HG02588 (cell line): ENCODE data around the gene MLLT1.

Source experiments
- ATAC-seq: cut with Tn5 transposase; IDR thresholded peaks from one replicate; pipeline ENCODE4 v1.9.1; 2021; ENCODE audit warnings: mild to moderate bottlenecking, moderate library complexity; ENCODE audit not compliant: unreplicated experiment

Gene MLLT1

DNA sequence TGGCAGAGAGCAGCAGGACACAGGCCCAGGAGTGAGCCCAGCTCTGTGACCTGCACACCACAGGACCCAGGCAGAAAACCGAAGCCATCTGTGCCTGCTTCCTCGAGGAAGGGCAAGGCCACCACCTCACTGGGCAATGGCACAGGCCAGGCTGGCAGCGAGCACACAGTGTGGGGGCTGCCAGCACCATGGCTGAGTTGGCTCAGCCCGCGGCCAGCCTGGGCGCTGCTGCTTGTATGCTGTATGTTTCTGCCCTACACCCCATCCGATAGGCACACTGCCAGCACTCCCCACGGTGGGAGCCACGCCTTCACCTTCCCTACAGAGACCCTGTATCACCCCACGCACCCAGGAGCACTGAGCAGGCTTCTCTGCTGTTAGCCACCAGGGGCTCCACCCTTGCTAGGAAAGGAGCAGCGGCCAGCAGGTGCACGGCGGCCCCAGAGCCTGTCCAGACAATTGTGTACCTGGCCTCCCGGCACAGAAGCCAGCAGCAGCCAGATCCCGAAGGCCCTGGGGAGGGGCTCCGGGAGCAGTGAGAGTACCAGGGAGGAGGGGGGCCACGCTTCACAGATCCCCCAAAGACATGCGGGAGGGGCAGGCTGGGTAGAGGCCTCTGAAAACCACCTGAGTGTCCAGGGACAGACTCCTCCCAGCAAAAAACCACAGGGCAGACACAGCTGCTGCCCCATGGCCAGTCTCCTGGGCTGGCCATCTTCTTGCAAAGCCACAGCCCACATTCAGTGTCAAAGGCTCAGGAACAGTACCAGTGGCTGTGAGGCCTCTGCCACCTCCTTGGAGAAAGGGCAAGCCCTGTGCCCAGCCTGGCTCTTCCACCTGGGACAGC lies 56.1 kb downstream of the MLLT1 start:
- no peak for ATAC-seq

DNA sequence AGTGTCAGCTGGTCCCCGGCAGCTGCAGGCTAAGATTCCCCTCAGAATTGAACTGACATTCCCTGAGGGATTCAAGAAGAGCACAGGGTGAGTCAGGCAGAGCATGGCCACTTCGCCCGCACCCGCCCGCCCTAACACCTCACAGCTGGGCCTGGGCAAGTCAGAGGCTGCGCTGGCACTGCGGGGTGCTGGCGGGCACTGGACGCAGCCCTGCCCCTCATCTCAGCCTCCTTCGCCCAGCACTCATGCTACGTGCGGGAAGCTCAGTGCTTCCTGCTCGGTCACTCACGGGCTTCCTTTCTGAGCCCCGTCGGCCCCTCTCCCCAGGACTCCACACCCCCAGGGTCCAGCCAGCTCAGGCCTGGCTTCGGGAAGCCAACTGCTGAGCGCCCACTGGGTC lies 56.9 kb downstream of the MLLT1 start:
- no peak for ATAC-seq

DNA sequence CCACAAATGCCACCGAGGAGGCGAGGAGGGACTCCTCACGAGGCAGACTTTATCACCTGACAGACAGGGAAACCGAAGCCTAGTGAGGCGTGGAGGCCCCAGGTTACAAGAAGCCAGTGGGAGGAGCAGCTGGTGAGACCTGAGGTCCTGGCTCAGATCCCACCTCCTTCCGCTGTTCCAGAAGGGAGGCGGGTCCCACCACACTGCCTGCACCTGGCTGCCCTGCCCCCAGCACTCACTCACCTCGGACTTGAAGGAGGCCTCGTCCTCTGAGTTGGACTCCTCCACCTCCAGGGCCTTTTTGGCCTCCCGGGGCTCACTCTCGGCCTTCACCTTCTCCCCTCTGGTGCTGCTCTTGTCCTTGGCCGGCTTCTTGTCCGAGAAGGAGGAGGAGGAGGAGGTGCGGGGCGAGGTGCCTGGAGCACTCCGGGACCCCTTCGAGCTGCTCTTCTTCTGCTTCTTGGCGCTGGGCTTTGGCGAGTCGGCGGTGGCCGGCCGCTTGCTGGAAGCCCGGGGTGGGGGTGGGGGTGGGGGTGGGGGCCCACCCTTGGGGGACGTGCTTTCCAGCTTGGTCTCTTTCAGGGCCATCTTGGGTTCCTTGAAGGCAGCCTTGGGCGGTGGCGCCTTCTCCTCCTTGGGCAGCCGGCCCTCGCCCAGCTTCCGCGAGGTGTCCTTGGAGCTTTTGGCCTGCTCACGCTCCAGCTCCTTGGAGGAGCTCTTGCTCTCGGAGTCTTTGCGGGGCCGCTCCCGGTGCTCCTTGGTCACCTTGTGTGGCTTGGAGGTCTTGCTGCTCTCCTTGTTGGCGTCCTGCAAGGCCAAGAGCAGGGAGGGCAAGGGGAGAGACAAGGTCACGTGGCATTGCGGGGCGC lies 57.7 kb downstream of the MLLT1 start:
- ATAC-seq, result no peak

DNA sequence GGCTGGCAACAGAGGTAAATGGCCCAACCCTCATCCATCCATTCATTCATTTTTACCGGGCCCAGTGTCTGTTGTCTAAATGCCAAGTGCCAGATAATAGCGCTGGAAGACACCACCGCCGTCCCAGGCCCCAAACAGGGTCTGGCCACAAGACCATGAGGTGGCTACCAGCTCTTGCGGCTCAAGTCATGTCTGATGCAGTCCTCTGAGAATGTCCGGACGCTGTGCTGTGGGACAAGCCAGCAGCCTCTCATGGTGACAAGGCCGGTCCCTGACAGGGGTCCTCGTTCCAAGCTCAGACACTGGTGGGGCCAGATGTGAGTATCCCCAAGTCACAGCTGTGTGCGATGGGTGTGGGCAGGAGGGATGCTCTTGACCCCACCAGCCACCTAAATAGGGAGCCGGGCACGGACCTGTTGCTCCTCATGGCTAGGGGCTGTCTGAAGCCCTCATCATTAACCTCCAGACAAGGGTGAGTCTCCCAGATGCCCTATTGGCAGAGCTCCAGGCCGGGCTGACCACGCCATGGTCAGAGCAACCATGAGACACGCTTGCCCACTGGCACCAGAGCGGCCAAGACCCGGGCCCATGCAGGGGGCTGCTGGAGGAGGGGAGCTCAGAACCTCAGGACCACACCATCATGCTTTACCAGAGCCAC lies 58.4 kb downstream of the MLLT1 start:
- ATAC-seq, result no peak

DNA sequence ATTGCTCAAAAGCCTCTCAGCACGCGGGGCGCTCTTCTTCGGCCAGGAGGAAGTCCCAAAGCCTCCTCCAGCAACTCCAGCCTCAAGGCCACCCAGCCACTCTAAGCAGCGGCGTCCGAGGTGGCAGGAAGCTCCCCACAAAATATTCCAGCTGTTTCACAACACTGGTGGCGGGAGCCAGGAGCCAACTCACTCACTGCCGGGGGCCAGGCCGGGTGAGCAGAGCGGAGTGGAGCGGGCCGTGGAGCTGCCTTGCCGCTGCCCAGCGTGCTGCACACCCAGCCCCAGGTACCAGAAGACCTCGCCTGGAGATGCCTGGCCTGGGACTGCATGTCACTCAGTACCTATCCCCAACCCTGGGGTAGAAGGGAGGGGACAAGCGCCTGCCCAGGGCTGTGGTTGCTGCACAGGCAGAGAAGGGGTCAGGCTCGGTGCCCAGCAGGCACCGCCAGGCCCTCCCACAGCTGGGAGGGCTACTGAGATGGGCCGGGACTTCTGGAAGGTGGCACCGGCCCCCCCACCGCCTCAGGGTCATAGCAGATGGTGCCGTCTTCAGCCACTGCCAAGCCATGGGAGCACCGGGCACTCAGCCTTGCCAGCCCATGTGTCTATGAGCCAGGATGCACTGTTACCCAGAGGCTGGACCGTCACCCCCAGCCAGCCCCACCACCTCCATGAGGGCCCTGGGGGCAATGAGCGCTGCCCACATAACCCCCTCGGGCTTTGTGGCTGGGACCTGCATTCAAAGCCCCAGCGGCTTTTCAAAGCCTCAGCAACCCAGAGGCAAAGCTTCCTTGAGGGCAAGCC lies 59.2 kb downstream of the MLLT1 start:
- ATAC-seq, result no peak

DNA sequence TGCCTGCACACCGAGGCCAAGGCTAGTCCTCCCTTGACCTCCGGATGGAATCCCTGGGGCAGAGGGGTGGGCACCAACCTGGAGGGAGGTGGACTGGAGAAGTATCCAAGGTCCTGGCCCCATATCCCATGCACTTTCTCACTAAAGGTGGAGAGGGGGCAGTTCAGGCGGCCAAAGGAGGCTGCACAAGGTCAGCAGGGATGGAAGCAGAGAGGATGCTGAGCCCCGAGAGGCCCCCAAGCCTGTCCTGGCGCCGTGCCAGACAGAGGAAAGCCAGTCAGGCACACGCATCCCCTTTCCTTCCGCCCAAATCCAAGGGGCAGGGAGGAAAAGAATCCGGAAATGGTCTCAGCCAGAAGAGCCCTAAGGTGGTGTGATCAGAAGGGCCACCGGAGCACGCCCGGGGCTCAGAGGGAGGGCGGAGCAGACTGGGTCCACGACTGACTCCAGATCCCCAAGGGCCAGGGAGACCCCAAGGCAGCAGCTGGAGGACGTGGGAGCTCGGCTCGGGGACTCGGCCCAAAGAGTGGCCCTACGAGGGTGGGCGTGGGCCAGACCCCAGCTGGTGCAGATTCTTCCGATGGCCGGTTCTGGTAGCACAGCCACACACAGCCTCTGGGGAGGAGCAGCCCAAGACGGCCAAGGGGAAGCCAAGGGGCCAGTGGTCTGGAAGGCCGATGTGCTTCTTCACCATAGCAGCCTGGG lies 60.0 kb downstream of the MLLT1 start:
- ATAC-seq, result no peak

DNA sequence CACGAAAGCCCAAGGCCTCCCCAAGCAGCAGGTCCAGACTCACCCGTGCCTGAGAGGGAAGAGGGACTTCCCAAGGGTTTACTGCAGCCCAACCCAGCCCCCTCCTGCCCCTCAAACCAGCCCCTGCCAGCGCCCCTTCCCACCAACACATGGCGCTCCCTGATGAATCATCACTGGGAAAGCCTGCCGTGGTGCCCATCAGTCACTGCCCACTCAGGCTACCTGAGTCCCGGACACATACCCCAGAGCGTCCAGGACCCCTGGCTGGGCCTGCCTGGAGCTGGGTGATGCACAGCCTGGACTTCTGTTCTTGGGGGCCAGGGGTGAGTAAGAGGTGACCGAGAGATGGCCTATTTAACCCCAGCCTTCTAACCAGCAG lies 60.6 kb downstream of the MLLT1 start:
- ATAC-seq, result no peak

DNA sequence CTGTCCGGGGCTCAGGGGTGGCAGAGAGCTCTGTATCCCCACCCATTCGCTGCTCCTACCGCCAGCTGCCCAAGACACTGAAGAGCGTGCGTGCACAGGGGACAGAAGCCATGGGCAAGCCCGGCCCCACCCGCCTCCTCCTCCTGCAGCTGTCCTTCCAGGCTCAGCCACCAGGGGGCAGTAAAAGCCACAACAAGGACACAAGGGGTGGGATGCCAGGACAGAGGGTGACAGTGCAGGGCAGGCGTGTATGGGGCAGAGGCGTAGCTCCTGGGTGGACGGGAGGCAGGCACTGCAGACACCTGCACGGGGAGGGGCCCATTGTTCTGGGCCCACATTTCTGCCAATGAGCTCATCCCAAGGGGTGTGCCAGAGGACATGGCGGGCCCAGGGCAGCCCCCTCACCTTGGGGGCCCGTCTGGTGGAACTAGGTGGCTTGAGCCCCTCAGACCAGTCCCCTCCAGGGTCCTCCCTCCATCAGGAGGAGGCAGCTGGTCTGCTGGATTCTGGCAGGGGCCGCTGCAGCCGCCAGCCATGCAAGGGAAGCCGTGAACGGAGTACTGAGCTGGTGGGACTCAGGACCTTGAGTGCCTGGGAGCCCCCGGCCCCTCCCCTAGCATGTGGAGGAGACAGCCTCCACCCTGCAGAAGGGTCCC lies 61.2 kb downstream of the MLLT1 start:
- no peak for ATAC-seq

DNA sequence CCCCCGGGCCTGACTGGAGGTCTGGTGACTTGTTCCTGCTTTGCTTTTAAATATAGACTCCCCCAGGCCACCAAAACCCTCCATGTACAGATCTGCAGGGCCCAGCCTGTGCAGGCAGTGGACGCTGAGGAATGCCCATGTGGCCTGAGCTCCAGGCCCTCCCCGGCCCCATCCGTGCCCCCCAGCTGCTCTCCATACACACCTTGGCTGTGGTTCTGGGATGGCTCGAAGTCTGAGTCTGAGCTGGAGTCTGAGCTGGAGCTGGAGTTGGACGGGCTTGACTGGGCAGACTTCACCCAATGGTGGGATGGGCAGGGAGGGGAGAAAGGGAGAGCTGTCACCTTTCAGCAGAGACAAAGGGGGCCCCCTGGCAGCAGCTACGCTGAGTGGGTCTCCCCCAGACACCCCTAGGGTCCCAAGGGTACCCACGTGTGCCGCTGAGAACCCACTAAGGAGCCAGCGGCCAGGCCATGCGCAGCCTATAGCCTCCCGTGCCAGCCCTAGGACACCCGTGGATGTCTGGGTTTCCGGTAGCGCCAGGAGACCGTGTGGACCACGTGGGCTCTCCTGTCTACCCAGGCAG lies 61.9 kb downstream of the MLLT1 start:
- no peak for ATAC-seq

DNA sequence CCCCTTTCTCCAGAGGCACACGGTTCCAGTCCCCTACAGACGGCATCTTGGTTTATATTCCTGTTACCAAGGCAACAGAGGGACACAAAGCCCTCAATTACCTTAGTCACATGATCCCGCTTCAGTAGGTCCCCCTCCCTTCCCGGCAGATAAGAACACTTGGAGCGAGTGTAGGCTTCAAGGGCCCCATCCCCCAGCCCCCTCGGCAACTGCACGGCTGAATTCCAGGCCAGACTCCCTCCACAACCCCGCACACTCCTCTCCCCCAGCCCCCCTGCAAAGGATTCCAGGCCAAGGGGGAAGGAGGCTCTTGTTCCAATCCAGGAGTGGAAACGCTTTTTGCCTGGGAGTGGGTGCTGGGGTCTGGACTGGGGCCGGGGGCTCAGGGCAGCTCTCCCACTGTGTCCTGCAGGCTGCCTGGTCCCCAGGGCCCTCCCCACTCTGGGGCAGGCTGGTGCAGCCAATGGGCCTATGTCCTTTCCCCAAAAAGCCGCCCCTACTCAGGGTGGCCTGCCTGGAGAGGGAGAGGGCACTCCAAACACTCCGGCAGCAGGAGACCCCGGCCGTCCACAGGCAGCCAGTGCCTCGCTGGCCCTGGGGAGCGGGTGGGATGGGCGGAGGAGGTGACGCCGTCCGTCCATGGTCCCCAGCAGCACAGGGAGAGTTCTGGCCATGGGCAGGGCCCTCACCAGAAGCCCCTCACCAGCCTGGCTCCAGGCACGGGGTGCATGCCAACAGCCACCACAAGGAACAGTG lies 62.6 kb downstream of the MLLT1 start:
- ATAC-seq, result no peak

DNA sequence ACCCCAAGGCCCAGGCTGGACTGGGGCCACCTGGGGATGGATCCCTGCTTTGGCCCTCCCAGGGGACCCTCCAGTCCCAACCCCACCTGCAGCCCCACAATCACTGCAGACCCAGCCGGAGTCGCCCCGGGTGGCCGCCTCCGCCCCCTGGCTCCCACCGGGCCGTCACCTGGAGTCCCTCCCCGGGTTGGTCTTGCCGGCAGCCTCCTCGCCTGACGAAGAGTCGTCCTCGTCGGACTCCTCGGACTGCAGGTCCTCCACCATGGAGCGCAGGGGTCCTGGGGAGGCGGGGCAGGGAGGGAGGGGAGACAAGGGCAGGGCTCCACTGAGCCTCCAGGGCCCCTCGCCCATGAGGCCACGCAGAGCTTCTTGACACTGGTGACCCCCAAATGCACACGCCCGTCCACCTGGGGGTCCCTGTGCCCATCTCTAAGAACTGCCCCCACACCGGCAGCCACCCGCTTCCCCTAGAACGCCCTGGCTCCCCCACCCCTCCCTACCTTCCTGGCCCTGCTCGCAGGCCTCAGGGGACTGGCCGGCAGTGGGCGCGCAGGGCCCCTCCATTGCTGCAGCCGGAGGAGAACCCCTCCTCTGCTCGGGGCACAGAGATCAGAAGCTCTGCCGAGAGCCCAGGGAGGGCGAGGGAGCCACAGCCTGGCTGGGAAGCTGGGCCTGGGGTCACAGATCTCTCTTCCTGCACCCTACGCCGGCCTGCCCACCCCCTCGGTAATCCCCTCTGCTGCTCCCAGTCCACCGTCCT lies 63.4 kb downstream of the MLLT1 start:
- ATAC-seq, result no peak

DNA sequence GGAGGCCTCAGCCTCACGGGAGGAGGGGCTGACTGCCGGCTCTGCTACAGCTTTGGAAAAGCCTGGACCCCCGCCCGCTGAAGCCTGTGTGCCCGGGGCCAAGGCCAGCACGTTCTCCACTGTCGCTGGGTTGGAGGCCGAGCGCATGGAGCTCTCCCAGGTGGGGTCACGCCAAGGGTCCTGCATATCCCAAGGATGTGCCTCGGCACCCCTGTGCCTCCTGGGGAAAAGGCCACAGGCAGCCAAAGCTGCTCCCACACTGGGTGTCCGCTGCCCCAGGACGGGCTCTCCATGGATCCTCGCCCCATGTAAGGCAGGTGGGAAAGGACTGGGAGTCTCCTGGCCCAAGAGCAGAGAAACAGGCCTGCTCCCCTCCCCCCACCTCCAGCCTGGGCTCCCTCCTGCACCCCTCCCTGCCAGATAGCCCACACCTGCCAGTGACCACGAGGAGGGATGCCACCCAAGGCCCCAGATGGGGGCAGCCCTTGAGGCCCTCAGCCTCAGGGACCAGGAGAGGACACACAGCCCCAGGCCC lies 64.0 kb downstream of the MLLT1 start:
- no peak for ATAC-seq

DNA sequence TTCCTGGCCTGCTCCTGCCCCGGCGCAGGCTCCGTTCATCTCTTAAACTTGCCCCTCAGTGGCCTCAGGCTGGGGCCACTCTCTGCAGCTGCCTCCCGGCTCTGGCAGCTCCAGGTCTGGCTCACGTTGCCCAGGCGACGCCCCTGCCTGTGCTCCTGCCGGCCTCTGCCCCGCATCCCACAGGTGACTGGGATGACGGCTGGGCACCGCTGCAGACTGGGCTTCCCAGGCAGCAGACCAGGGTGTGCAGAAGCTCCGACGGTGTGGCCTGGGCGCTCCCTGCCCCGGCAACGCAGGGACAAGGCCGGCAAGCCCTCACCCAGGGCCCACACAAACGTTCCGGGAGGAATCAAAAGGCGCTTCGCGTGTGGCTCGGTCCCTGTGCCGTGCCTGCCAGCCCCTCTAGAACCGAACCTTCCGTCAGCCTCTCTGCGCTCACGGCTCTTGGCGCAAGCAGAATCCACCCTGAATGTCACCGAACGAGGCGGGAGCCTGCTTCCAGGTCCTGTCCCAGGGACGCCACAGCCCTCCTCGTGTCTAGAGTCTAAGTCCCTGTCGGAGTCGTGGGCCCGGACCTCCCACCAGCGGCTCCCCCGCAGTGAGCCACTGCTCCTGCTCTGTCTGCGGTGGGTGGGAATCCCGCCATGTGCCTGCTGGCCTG lies 64.8 kb downstream of the MLLT1 start:
- no peak for ATAC-seq

DNA sequence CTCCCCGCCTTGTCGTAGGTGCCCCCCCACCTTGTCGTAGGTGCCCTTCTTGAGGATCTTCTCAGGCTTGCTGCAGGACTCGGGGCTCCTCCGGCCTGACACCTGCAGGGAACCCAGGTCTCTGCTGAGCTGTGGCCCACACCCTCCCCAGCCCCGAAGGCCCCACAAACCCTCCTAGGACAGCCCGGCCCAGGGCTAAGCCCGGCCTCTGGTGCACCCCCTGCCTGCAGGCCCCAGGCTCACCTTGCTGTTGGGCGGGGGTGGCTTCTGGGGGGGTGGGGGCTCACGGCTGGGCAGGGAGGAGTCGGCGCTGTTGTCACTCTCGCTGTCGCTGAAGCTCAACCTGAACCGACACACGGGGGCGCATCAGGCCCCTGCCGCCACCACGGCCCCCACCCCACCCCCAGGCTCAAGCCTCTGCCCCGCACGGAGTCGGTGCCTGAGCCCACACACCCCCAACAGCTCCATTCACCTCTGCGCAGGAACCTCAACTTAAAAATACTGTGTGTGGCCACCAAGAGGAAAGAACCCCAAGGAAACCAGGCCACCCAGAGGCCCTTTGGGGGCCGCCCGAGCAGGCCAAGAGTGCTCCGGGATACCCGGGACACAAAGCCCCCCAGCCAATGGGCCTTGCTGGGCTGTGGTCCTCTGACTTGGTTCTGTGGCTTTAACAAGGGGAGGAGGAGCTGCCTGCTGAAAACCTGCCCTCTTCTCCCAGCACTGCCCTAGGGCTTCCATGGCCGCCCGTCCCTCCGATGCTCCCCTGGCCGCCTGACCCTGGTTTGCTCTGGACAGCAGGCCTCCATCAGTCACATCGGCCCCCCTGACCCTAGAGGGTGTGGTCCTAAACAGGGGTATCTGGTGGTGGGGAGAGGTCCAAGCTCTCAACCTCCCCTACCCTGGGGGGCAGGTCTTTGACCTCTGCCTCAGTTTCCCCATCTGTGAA lies 65.8 kb downstream of the MLLT1 start:
- ATAC-seq, result no peak

DNA sequence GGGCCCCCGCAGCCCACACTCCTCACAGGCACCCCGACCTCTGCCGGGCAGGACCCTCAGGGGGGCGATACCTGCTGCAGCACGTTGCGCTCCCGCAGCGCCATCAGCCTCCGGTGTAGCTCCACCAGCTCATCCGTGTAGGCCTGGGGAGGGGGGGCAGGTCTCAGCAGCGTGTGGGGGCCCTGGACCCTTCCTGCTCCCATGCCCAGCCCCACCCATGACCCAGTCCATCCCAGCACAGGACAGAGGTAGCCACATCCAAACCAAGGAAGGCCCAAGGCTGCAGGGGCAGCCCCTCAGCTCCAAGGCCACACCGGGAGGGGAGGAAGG lies 66.5 kb downstream of the MLLT1 start:
- no peak for ATAC-seq
